Trophoblast cell (in vitro differentiated cells and primary cell): ENCODE results near the gene IMMT.
"Not testable (repeated sequence)": the region's sequence is repeated elsewhere in the genome, so short reads cannot be mapped to it uniquely, and the experiment has no call there.

Source experiments
- DNase-seq, 2 donors: peaks; one replicate each; pipeline ENCODE4 v3.0.0-alpha.2; 2016
- H2AFZ ChIP-seq: 2 replicates; pipeline ENCODE4 v1.6.1; 2013; ENCODE audit warnings: low read length, moderate library complexity, mild to moderate bottlenecking; ENCODE audit not compliant: insufficient read depth, poor library complexity
- H2AK5ac ChIP-seq: 2 replicates; pipeline ENCODE4 v1.6.1; 2013; ENCODE audit warnings: mild to moderate bottlenecking, low read length
- H2BK120ac ChIP-seq: 2 replicates; pipeline ENCODE4 v1.6.1; 2013; ENCODE audit warnings: low read length, mild to moderate bottlenecking, moderate library complexity; ENCODE audit not compliant: insufficient read depth, poor library complexity
- H2BK12ac ChIP-seq: 2 replicates; pipeline ENCODE4 v1.6.1; 2013; ENCODE audit warnings: mild to moderate bottlenecking, low read length, moderate library complexity
- H2BK5ac ChIP-seq: 2 replicates; pipeline ENCODE4 v1.6.1; 2013; ENCODE audit warnings: low read length, low read depth, moderate library complexity, mild to moderate bottlenecking; ENCODE audit not compliant: poor library complexity
- H3K14ac ChIP-seq: 2 replicates; pipeline ENCODE4 v1.6.1; 2013; ENCODE audit warnings: mild to moderate bottlenecking, low read length
- H3K18ac ChIP-seq: 2 replicates; pipeline ENCODE4 v1.6.1; 2013; ENCODE audit warnings: mild to moderate bottlenecking, low read length
- H3K23ac ChIP-seq: 2 replicates; pipeline ENCODE4 v1.6.1; 2013; ENCODE audit warnings: low read length
- H3K27ac ChIP-seq: 2 replicates; pipeline ENCODE4 v1.5.1; 2013; ENCODE audit warnings: low read depth, mild to moderate bottlenecking, inconsistent platforms, low read length, moderate library complexity
- H3K27me3 ChIP-seq: 2 replicates; pipeline ENCODE4 v1.6.1; 2013; ENCODE audit warnings: inconsistent platforms, mild to moderate bottlenecking, low read length, moderate library complexity; ENCODE audit not compliant: insufficient read depth
- H3K36me3 ChIP-seq, 2 experiments: 1 replicate in 1 of 2; 2 replicates in 1 of 2; pipeline ENCODE4 v1.6.1; 2013; ENCODE audit warnings: low read length in 2 of 2, mild to moderate bottlenecking in 2 of 2, moderate library complexity in 1 of 2; ENCODE audit not compliant: insufficient read depth in 2 of 2, control insufficient read depth in 1 of 2
- H3K4ac ChIP-seq: 2 replicates; pipeline ENCODE4 v1.6.1; 2013; ENCODE audit warnings: low read depth, mild to moderate bottlenecking, low read length, moderate library complexity
- H3K4me1 ChIP-seq, 2 experiments: 1 replicate in 1 of 2; 2 replicates in 1 of 2; pipeline ENCODE4 v1.6.1; 2013; ENCODE audit warnings: low read length in 2 of 2, mild to moderate bottlenecking in 2 of 2, moderate library complexity in 1 of 2; ENCODE audit not compliant: insufficient read depth in 2 of 2, control insufficient read depth in 1 of 2
- H3K4me2 ChIP-seq: 2 replicates; pipeline ENCODE4 v1.6.1; 2013; ENCODE audit warnings: inconsistent platforms, mild to moderate bottlenecking, low read length, moderate library complexity
- H3K4me3 ChIP-seq: 2 replicates; pipeline ENCODE4 v1.5.1; 2013; ENCODE audit warnings: mild to moderate bottlenecking, low read depth, low read length, inconsistent platforms
- H3K79me1 ChIP-seq: one replicate; pipeline ENCODE4 v1.6.1; 2013; ENCODE audit warnings: low read length
- H3K79me2 ChIP-seq: 2 replicates; pipeline ENCODE4 v1.6.1; 2013; ENCODE audit warnings: low read length, mild to moderate bottlenecking; ENCODE audit not compliant: control insufficient read depth, insufficient read depth, poor library complexity
- H3K9ac ChIP-seq: 2 replicates; pipeline ENCODE4 v1.6.1; 2013; ENCODE audit warnings: mild to moderate bottlenecking, low read length
- H3K9me3 ChIP-seq: 2 replicates; pipeline ENCODE4 v1.6.1; 2013; ENCODE audit warnings: low read depth, mild to moderate bottlenecking, control low read depth, inconsistent platforms, low read length; ENCODE audit not compliant: insufficient read depth
- H4K12ac ChIP-seq: 2 replicates; pipeline ENCODE4 v1.6.1; 2013; ENCODE audit warnings: low read depth, mild to moderate bottlenecking, low read length, moderate library complexity
- H4K8ac ChIP-seq: 2 replicates; pipeline ENCODE4 v1.6.1; 2013; ENCODE audit warnings: low read depth, mild to moderate bottlenecking, low read length, moderate library complexity
- H4K91ac ChIP-seq: one replicate; pipeline ENCODE4 v1.6.1; 2013; ENCODE audit warnings: low read depth, mild to moderate bottlenecking, low read length, moderate library complexity
- WGBS: extraction: QIAGEN DNeasy Blood & Tissue Kit; methylation state at CpG from one replicate; pipeline ENCODE4 v1.1.7; 2013; ENCODE audit warnings: missing lambda C conversion rate; ENCODE audit not compliant: insufficient read length, insufficient coverage; ENCODE audit errors: extremely low coverage; 5-methylcytosine and 5-hydroxymethylcytosine counted together

IMMT gene

GRCh38 chr2:86200564-86200963 lies 5.3 kb upstream of the IMMT start:
- not testable (repeated sequence) for H3K14ac ChIP-seq, H3K79me1 ChIP-seq, H3K36me3 ChIP-seq, H2BK5ac ChIP-seq, H3K27me3 ChIP-seq, DNase-seq, H2AK5ac ChIP-seq, H4K91ac ChIP-seq, H3K79me2 ChIP-seq, H3K4me3 ChIP-seq, H3K9ac ChIP-seq, H3K23ac ChIP-seq, H4K12ac ChIP-seq, H2BK120ac ChIP-seq, H3K4ac ChIP-seq, H3K9me3 ChIP-seq, H3K4me2 ChIP-seq, H4K8ac ChIP-seq, H3K18ac ChIP-seq, H3K27ac ChIP-seq, H3K4me1 ChIP-seq, H2AFZ ChIP-seq, H2BK12ac ChIP-seq
- no CpG with 5 or more reads among the region's 11 CpGs for WGBS

GRCh38 chr2:86199834-86200177 lies 4.5 kb upstream of the IMMT start:
- Histone ChIP-seq H2AK5ac (no peak overlapping the region), H3K79me2 (peaks cover 10% of the 10 kb centered on the region), H3K9ac (peak overlapping the region; percentile 86), H3K9me3 (no peaks in the 10 kb centered on the region), H3K14ac (peak overlapping the region; percentile 48), H4K12ac (peak overlapping the region; percentile 83), H3K79me1 (peaks cover 11% of the 10 kb centered on the region), H3K4me3 (peak overlapping the region; percentile 82), H4K8ac (peak overlapping the region; percentile 88), H3K36me3 (no peaks in the 10 kb centered on the region), H3K18ac (no peak overlapping the region), H4K91ac (peak overlapping the region; percentile 55), H3K4ac (peak overlapping the region; percentile 71), H3K4me1 (peaks cover 3 to 5% of the 10 kb centered on the region in 2 experiments), H3K27ac (no peak overlapping the region), H2AFZ (peak overlapping the region; percentile 77), H2BK120ac (no peak overlapping the region), H2BK5ac (no peak overlapping the region), H3K23ac (no peak overlapping the region), H3K4me2 (peak overlapping the region; percentile 91), H2BK12ac (no peak overlapping the region), H3K27me3 (no peaks in the 10 kb centered on the region)
- WGBS = no CpG with 5 or more reads among the region's 8 CpGs
- no peak for DNase-seq

GRCh38 chr2:86195808-86196387 lies 636 bp upstream of the IMMT start:
- H3K27ac ChIP-seq = peak overlapping the region; percentile 75
- H3K4me3 ChIP-seq = peak overlapping the region; percentile 92
- DNase-seq = peak; percentile 25 to 51
- peak overlapping the region; percentile 97 for H4K12ac ChIP-seq
- H3K4me2 ChIP-seq = peak overlapping the region; percentile 98
- H3K14ac ChIP-seq = peak overlapping the region; percentile 67
- peaks cover 5 to 9% of the 10 kb centered on the region in 2 experiments for H3K4me1 ChIP-seq
- H2AK5ac ChIP-seq = peak overlapping the region; percentile 99
- H2BK120ac ChIP-seq = peak overlapping the region; percentile 26
- no CpG with 5 or more reads among the region's 23 CpGs for WGBS
- H2BK5ac ChIP-seq = peak overlapping the region; percentile 21
- H4K8ac ChIP-seq = peak overlapping the region; percentile 85
- H3K27me3 ChIP-seq = no peaks in the 10 kb centered on the region
- H3K23ac ChIP-seq = no peak overlapping the region
- peaks cover 11% of the 10 kb centered on the region for H3K79me1 ChIP-seq
- peak overlapping the region; percentile 32 for H2AFZ ChIP-seq
- no peaks in the 10 kb centered on the region for H3K9me3 ChIP-seq
- no peak overlapping the region for H2BK12ac ChIP-seq
- H3K79me2 ChIP-seq = peaks cover 12% of the 10 kb centered on the region
- peak overlapping the region; percentile 66 for H3K18ac ChIP-seq
- peak overlapping the region; percentile 87 for H4K91ac ChIP-seq
- peak overlapping the region; percentile 66 for H3K9ac ChIP-seq
- H3K4ac ChIP-seq = peak overlapping the region; percentile 87
- no peaks in the 10 kb centered on the region for H3K36me3 ChIP-seq

GRCh38 chr2:86194751-86195054 lies 559 bp downstream of the IMMT start:
- no peaks in the 10 kb centered on the region for H3K36me3 ChIP-seq
- H3K4me1 ChIP-seq = peaks cover 5 to 9% of the 10 kb centered on the region in 2 experiments
- H3K9me3 ChIP-seq = no peaks in the 10 kb centered on the region
- peak overlapping the region; percentile 99 for H3K27ac ChIP-seq
- WGBS = no CpG with 5 or more reads among the region's 17 CpGs
- H2BK5ac ChIP-seq = no peak overlapping the region
- H4K12ac ChIP-seq = no peak overlapping the region
- H3K4ac ChIP-seq = no peak overlapping the region
- H3K14ac ChIP-seq = no peak overlapping the region
- H3K79me1 ChIP-seq = peaks cover 11% of the 10 kb centered on the region
- H4K91ac ChIP-seq = no peak overlapping the region
- DNase-seq = no peak
- H3K79me2 ChIP-seq = peaks cover 12% of the 10 kb centered on the region
- H3K4me3 ChIP-seq = peak overlapping the region; percentile 92
- H3K27me3 ChIP-seq = no peaks in the 10 kb centered on the region
- H2BK120ac ChIP-seq = no peak overlapping the region
- no peak overlapping the region for H2BK12ac ChIP-seq
- H4K8ac ChIP-seq = no peak overlapping the region
- no peak overlapping the region for H3K18ac ChIP-seq
- no peak overlapping the region for H2AFZ ChIP-seq
- no peak overlapping the region for H3K23ac ChIP-seq
- peak overlapping the region; percentile 98 for H3K4me2 ChIP-seq
- H3K9ac ChIP-seq = peak overlapping the region; percentile 4
- no peak overlapping the region for H2AK5ac ChIP-seq
